ENCODE data around the gene INCA1. TPM values are rescaled to one million over a fixed set of nuclear protein-coding genes. Genes with fewer than 3 reads are reported as not detected.

Gene INCA1
- polyA plus RNA-seq, 1 experiment, result 1.3 TPM

GRCh38 chr17:4994081-4994595, 3.2 kb downstream of the INCA1 start:
- no peak for DNase-seq (ENCODE audit: low read depth)
- ChIA-PET POLR2A (no interaction called here), CTCF (no interaction called here)
- Histone ChIP-seq H3K4me3 (ENCODE audit: low read depth, low read length) (no peak overlapping the region), H3K36me3 (ENCODE audit: control insufficient read depth, insufficient read depth, low read length) (no peaks in the 10 kb centered on the region), H3K27me3 (ENCODE audit: control insufficient read depth, insufficient read depth, low read length) (no peaks in the 10 kb centered on the region)
- TF ChIP-seq CTCF (IDR thresholded peaks at IDR 0.05; ENCODE audit: insufficient read depth, low read depth, low read length), result no peak

- no peaks in the 10 kb centered on the region; the same call in 1 of the 2 replicates for H3K36me3 ChIP-seq (ENCODE audit: control insufficient read depth, insufficient read depth, low read length)
- CTCF ChIA-PET, result interaction anchor here (0.7 to 4.6 kb wide), 16 partner anchors 8 to 98 kb away, joined by 3 to 24 read pairs (median 5); partner anchors contain the start of genes INCA1, KIF1C, RNF167 and SLC25A11
- H3K27me3 ChIP-seq (ENCODE audit: control insufficient read depth, insufficient read depth, low read length), result no peaks in the 10 kb centered on the region
- no peak for TF ChIP-seq CTCF (IDR thresholded peaks at IDR 0.05; ENCODE audit: insufficient read depth, low read depth, low read length)
- POLR2A ChIA-PET, result interaction anchor here (0.6 kb wide), 1 partner anchor 47 kb away, joined by 3 read pairs; the partner anchor contains the start of gene SLC52A1
- H3K4me3 ChIP-seq (ENCODE audit: low read depth, low read length), result peak overlapping the region; percentile 60
- DNase-seq (ENCODE audit: low read depth), result no peak
Observed at GRCh38 chr17:4987767-4988567, 9.4 kb downstream of the INCA1 start.

GRCh38 chr17:4986951-4987766, 10.2 kb downstream of the INCA1 start, which contains the start of gene CAMTA2:
CAMTA2 (minus strand) TSS chr17:4987675; CDS start chr17:4986222, 1,453 bp downstream.
- ChIA-PET CTCF (interaction anchor here (0.7 to 4.6 kb wide), 21 partner anchors 10 to 97 kb away, joined by 3 to 24 read pairs (median 4); partner anchors contain the start of genes INCA1, KIF1C, RNF167 and SPAG7), POLR2A (interaction anchor here (0.6 kb wide), 1 partner anchor 48 kb away, joined by 3 read pairs; the partner anchor contains the start of gene SLC52A1)
- H3K36me3 ChIP-seq (ENCODE audit: control insufficient read depth, insufficient read depth, low read length), result peaks cover 2% of the 10 kb centered on the region

GRCh38 chr17:4986403-4986802, 10.9 kb downstream of the INCA1 start:
- DNase-seq (ENCODE audit: low read depth), result no peak
- POLR2A ChIA-PET, result no interaction called here
- peaks cover 2% of the 10 kb centered on the region for H3K36me3 ChIP-seq (ENCODE audit: control insufficient read depth, insufficient read depth, low read length)
- H3K4me3 ChIP-seq (ENCODE audit: low read depth, low read length), result peak overlapping the region; percentile 60
- no peaks in the 10 kb centered on the region for H3K27me3 ChIP-seq (ENCODE audit: control insufficient read depth, insufficient read depth, low read length)
- CTCF ChIA-PET, result interaction anchor here (0.7 to 4.6 kb wide), 13 partner anchors 11 to 78 kb away, joined by 3 to 24 read pairs (median 5); partner anchors contain the start of genes INCA1, KIF1C and SPAG7
- no peak for TF ChIP-seq CTCF (IDR thresholded peaks at IDR 0.05; ENCODE audit: insufficient read depth, low read depth, low read length)

More at GRCh38 chr17:4986951-4987766, 10.2 kb downstream of the INCA1 start, which contains the start of gene CAMTA2:
- Histone ChIP-seq H3K4me3 (ENCODE audit: low read depth, low read length) (peak within 1 kb of the TSS; percentile 60), H3K27me3 (ENCODE audit: control insufficient read depth, insufficient read depth, low read length) (no peaks in the 10 kb centered on the region)
- no peak for DNase-seq (ENCODE audit: low read depth)
- peak; percentile 52 for TF ChIP-seq CTCF (IDR thresholded peaks at IDR 0.05; ENCODE audit: insufficient read depth, low read depth, low read length)
